ENCODE measurements around the gene CDIP1.

GRCh38 chr16:4538350-4539235, at the start of gene CDIP1:
- TF ChIP-seq YY1 (IDR thresholded peaks at IDR 0.05; ENCODE audit: insufficient read depth, insufficient read length), result no peak
- TF ChIP-seq ZNF274 (IDR thresholded peaks at IDR 0.05; ENCODE audit: low read depth, low read length), result no peak
- TF ChIP-seq SUZ12 (IDR thresholded peaks at IDR 0.05; ENCODE audit: extremely low read depth, insufficient read depth, insufficient read length), result no peak
